Neuronal stem cell (in vitro differentiated cells): Measurements from ENCODE around the gene MTHFR.

Source experiments
- DNase-seq: peaks from one replicate; pipeline ENCODE4 v3.0.0-alpha.2; 2013; ENCODE audit warnings: low spot score
- H2AFZ ChIP-seq: one replicate; pipeline ENCODE4 v1.6.1; 2013; ENCODE audit warnings: mild to moderate bottlenecking, low read length, inconsistent platforms
- H2AK5ac ChIP-seq: 2 replicates; pipeline ENCODE4 v1.6.1; 2013; ENCODE audit warnings: low read depth, mild to moderate bottlenecking, inconsistent platforms, low read length, moderate library complexity, mixed read lengths
- H2BK120ac ChIP-seq: 2 replicates; pipeline ENCODE4 v1.6.1; 2013; ENCODE audit warnings: low read depth, mild to moderate bottlenecking, inconsistent platforms, low read length, moderate library complexity, mixed read lengths
- H2BK12ac ChIP-seq: one replicate; pipeline ENCODE4 v1.6.1; 2013; ENCODE audit warnings: low read length, inconsistent platforms
- H2BK15ac ChIP-seq: 2 replicates; pipeline ENCODE4 v1.6.1; 2013; ENCODE audit warnings: mild to moderate bottlenecking, low read length, inconsistent platforms, mixed read lengths
- H2BK5ac ChIP-seq: one replicate; pipeline ENCODE4 v1.6.1; 2013; ENCODE audit warnings: inconsistent platforms, mild to moderate bottlenecking, low read length, moderate library complexity
- H3K14ac ChIP-seq: one replicate; pipeline ENCODE4 v1.6.1; 2013; ENCODE audit warnings: low read length, inconsistent platforms
- H3K18ac ChIP-seq: 2 replicates; pipeline ENCODE4 v1.6.1; 2013; ENCODE audit warnings: low read length, inconsistent platforms
- H3K23ac ChIP-seq: 2 replicates; pipeline ENCODE4 v1.6.1; 2013; ENCODE audit warnings: low read depth, mild to moderate bottlenecking, mixed read lengths, low read length, inconsistent platforms; ENCODE audit not compliant: poor library complexity
- H3K27ac ChIP-seq: replicated peaks from 3 replicates; pipeline ENCODE4 v1.5.1; 2013; ENCODE audit warnings: low read length, inconsistent platforms
- H3K27me3 ChIP-seq, 3 experiments: 2 replicates each; pipeline ENCODE4 v1.6.1; 2013; ENCODE audit warnings: low read length in 3 of 3, mild to moderate bottlenecking in 2 of 3, inconsistent platforms in 1 of 3, low read depth in 1 of 3, mixed read lengths in 1 of 3, moderate library complexity in 1 of 3; ENCODE audit not compliant: control insufficient read depth in 3 of 3, insufficient read depth in 3 of 3
- H3K36me3 ChIP-seq, 2 donors: replicated peaks in 1 of 2; 2 replicates each; pipeline ENCODE4 v1.6.1; 2013; ENCODE audit warnings: low read length in 2 of 2; ENCODE audit not compliant: control insufficient read depth in 2 of 2, insufficient read depth in 2 of 2
- H3K4ac ChIP-seq: 2 replicates; pipeline ENCODE4 v1.6.1; 2013; ENCODE audit warnings: inconsistent platforms, mild to moderate bottlenecking, low read length, moderate library complexity
- H3K4me1 ChIP-seq, 2 donors: 1 replicate in 1 of 2; 2 replicates in 1 of 2; pipeline ENCODE4 v1.6.1; 2013; ENCODE audit warnings: low read length in 2 of 2, low read depth in 1 of 2; ENCODE audit not compliant: control insufficient read depth in 2 of 2, insufficient read depth in 1 of 2
- H3K4me2 ChIP-seq: one replicate; pipeline ENCODE4 v1.6.1; 2013; ENCODE audit warnings: mild to moderate bottlenecking, low read length, inconsistent platforms; ENCODE audit not compliant: insufficient read depth, poor library complexity, severe bottlenecking
- H3K4me3 ChIP-seq, 2 donors: 2 replicates each; pipeline ENCODE4 v1.5.1; 2013; ENCODE audit warnings: low read length in 2 of 2, mild to moderate bottlenecking in 2 of 2, inconsistent platforms in 1 of 2, moderate library complexity in 1 of 2
- H3K79me1 ChIP-seq: one replicate; pipeline ENCODE4 v1.6.1; 2013; ENCODE audit warnings: low read depth, mild to moderate bottlenecking, inconsistent platforms, low read length, moderate library complexity
- H3K9ac ChIP-seq: one replicate; pipeline ENCODE4 v1.6.1; 2013; ENCODE audit warnings: mild to moderate bottlenecking, low read depth, low read length, inconsistent platforms; ENCODE audit not compliant: poor library complexity
- H3K9me3 ChIP-seq, 2 donors: replicated peaks in 1 of 2; 2 replicates each; pipeline versions ENCODE3 to v1.6.1; 2013; ENCODE audit warnings: low read length in 2 of 2, mild to moderate bottlenecking in 2 of 2, inconsistent platforms in 1 of 2, low read depth in 1 of 2, mixed read lengths in 1 of 2, moderate library complexity in 1 of 2; ENCODE audit not compliant: control insufficient read depth in 2 of 2, insufficient read depth in 1 of 2
- H4K8ac ChIP-seq: one replicate; pipeline ENCODE4 v1.6.1; 2013; ENCODE audit warnings: low read depth, mild to moderate bottlenecking, inconsistent platforms, low read length, moderate library complexity
- H4K91ac ChIP-seq: one replicate; pipeline ENCODE4 v1.6.1; 2013; ENCODE audit warnings: low read length, low read depth, mild to moderate bottlenecking, inconsistent platforms; ENCODE audit not compliant: poor library complexity
- WGBS, 2 donors: extraction: QIAGEN DNeasy Blood & Tissue Kit; methylation state at CpG; one replicate each; pipeline ENCODE4 v1.1.7; 2013; ENCODE audit warnings: missing lambda C conversion rate in 2 of 2, mixed read lengths in 1 of 2; ENCODE audit not compliant: insufficient read length in 2 of 2, insufficient replicate concordance in 1 of 2; ENCODE audit errors: extremely low coverage in 2 of 2; 5-methylcytosine and 5-hydroxymethylcytosine counted together

Gene MTHFR

GRCh38 chr1:11781297-11781696, 24.5 kb downstream of the MTHFR start:
- H3K4me3 ChIP-seq, result no peak overlapping the region
- peaks cover 0 to 3% (median 0%) of the 10 kb centered on the region in 3 experiments for H3K27me3 ChIP-seq
- H3K9ac ChIP-seq, result no peak overlapping the region
- no peak overlapping the region for H3K4me2 ChIP-seq
- H3K23ac ChIP-seq, result no peak overlapping the region
- no peak overlapping the region for H3K4ac ChIP-seq
- no peak overlapping the region for H2BK5ac ChIP-seq
- no peak overlapping the region for H2BK120ac ChIP-seq
- H2BK12ac ChIP-seq, result no peak overlapping the region
- H4K8ac ChIP-seq, result no peak overlapping the region
- no peaks in the 10 kb centered on the region for H3K9me3 ChIP-seq
- no peak overlapping the region for H4K91ac ChIP-seq
- no peak overlapping the region for H2AFZ ChIP-seq
- no peak overlapping the region for H3K14ac ChIP-seq
- H2BK15ac ChIP-seq, result no peak overlapping the region
- H2AK5ac ChIP-seq, result no peak overlapping the region
- H3K4me1 ChIP-seq, result peaks cover 8 to 10% of the 10 kb centered on the region in 2 donors
- WGBS, 2 donors, result no CpG with 5 or more reads among the region's 12 CpGs
- no peaks in the 10 kb centered on the region for H3K79me1 ChIP-seq
- DNase-seq, result no peak
- no peak overlapping the region for H3K27ac ChIP-seq
- no peak overlapping the region for H3K18ac ChIP-seq
- H3K36me3 ChIP-seq, result no peaks in the 10 kb centered on the region

- no peak overlapping the region for H3K4me3 ChIP-seq
- peaks cover 0 to 7% (median 0%) of the 10 kb centered on the region in 3 experiments for H3K27me3 ChIP-seq
- no peak overlapping the region for H3K14ac ChIP-seq
- H3K4ac ChIP-seq, result no peak overlapping the region
- H2AK5ac ChIP-seq, result no peak overlapping the region
- no peak overlapping the region for H3K27ac ChIP-seq
- H2BK5ac ChIP-seq, result no peak overlapping the region
- no peak overlapping the region for H3K4me2 ChIP-seq
- H3K9me3 ChIP-seq, result no peaks in the 10 kb centered on the region
- DNase-seq, result no peak
- peaks cover 7 to 10% of the 10 kb centered on the region in 2 donors for H3K4me1 ChIP-seq
- no peak overlapping the region for H4K8ac ChIP-seq
- H3K79me1 ChIP-seq, result no peaks in the 10 kb centered on the region
- H2BK15ac ChIP-seq, result no peak overlapping the region
- no peak overlapping the region for H4K91ac ChIP-seq
- H2BK12ac ChIP-seq, result no peak overlapping the region
- WGBS, 2 donors, result no CpG with 5 or more reads among the region's 10 CpGs
- no peak overlapping the region for H3K9ac ChIP-seq
- no peak overlapping the region for H2AFZ ChIP-seq
- no peak overlapping the region for H2BK120ac ChIP-seq
- no peak overlapping the region for H3K18ac ChIP-seq
- H3K36me3 ChIP-seq, result no peaks in the 10 kb centered on the region
- H3K23ac ChIP-seq, result no peak overlapping the region
Observed at GRCh38 chr1:11780380-11781147, 25.2 kb downstream of the MTHFR start.

GRCh38 chr1:11779715-11780379, 25.9 kb downstream of the MTHFR start:
- Histone ChIP-seq H3K4me2 (no peak overlapping the region), H3K9ac (no peak overlapping the region), H3K36me3 (no peaks in the 10 kb centered on the region), H3K9me3 (no peaks in the 10 kb centered on the region), H3K27ac (no peak overlapping the region), H4K8ac (no peak overlapping the region), H2BK15ac (peak overlapping the region; percentile 55), H3K14ac (no peak overlapping the region), H2BK5ac (no peak overlapping the region), H3K18ac (no peak overlapping the region), H2BK120ac (no peak overlapping the region), H3K4me3 (no peak overlapping the region), H2AFZ (no peak overlapping the region), H2AK5ac (peak overlapping the region; percentile 93), H3K4me1 (peaks cover 5% of the 10 kb centered on the region in 2 donors), H4K91ac (no peak overlapping the region), H3K4ac (no peak overlapping the region), H2BK12ac (no peak overlapping the region), H3K79me1 (no peaks in the 10 kb centered on the region), H3K23ac (no peak overlapping the region), H3K27me3 (peaks cover 0 to 12% (median 0%) of the 10 kb centered on the region in 3 experiments)
- no peak for DNase-seq
- no CpG with 5 or more reads among the region's 13 CpGs for WGBS, 2 donors

- DNase-seq, result no peak
- Histone ChIP-seq H2BK5ac (no peak overlapping the region), H3K27ac (no peak overlapping the region), H3K4ac (no peak overlapping the region), H2BK12ac (no peak overlapping the region), H2BK120ac (no peak overlapping the region), H3K4me3 (no peak overlapping the region), H2AK5ac (peak overlapping the region; percentile 92), H3K36me3 (no peaks in the 10 kb centered on the region), H3K4me2 (no peak overlapping the region), H3K79me1 (no peaks in the 10 kb centered on the region), H3K18ac (peak overlapping the region; percentile 46), H3K4me1 (no peaks in the 10 kb centered on the region), H2AFZ (no peak overlapping the region), H3K9ac (no peak overlapping the region), H3K27me3 (peaks cover 0 to 12% (median 0%) of the 10 kb centered on the region in 3 experiments), H4K8ac (peak overlapping the region; percentile 32), H3K23ac (no peak overlapping the region), H4K91ac (no peak overlapping the region), H3K14ac (no peak overlapping the region), H2BK15ac (peak overlapping the region; percentile 96), H3K9me3 (no peaks in the 10 kb centered on the region)
- WGBS, 2 donors, result no CpG with 5 or more reads among the region's 15 CpGs
Observed at GRCh38 chr1:11778844-11779623, 26.7 kb downstream of the MTHFR start.
